GM12865 (cell line): ENCODE data around the gene BCL2L1.
A peak's percentile ranks its signal among the peaks of the same experiment; 100 is the strongest.

ENCODE experiments used
- DNase-seq: peaks from one replicate; pipeline ENCODE4 v3.0.0; 2010; ENCODE audit warnings: low read depth
- H3K4me3 ChIP-seq: 2 replicates; pipeline ENCODE4 v1.5.1; 2011; ENCODE audit warnings: mild to moderate bottlenecking, low read depth, low read length, control low read depth
- TF ChIP-seq, protein P1 (sequence below): IDR thresholded peaks from 2 replicates; pipeline ENCODE4 v1.5.1; 2011; ENCODE audit warnings: low read length, control low read depth, low read depth, inconsistent platforms; ENCODE audit not compliant: insufficient read depth; ENCODE audit errors: missing control alignments

Gene BCL2L1

GRCh38 chr20:31694842-31695593, 27.6 kb downstream of the BCL2L1 start:
- TF ChIP-seq, protein P1, sequence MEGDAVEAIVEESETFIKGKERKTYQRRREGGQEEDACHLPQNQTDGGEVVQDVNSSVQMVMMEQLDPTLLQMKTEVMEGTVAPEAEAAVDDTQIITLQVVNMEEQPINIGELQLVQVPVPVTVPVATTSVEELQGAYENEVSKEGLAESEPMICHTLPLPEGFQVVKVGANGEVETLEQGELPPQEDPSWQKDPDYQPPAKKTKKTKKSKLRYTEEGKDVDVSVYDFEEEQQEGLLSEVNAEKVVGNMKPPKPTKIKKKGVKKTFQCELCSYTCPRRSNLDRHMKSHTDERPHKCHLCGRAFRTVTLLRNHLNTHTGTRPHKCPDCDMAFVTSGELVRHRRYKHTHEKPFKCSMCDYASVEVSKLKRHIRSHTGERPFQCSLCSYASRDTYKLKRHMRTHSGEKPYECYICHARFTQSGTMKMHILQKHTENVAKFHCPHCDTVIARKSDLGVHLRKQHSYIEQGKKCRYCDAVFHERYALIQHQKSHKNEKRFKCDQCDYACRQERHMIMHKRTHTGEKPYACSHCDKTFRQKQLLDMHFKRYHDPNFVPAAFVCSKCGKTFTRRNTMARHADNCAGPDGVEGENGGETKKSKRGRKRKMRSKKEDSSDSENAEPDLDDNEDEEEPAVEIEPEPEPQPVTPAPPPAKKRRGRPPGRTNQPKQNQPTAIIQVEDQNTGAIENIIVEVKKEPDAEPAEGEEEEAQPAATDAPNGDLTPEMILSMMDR = no peak
- no peak for DNase-seq
- H3K4me3 ChIP-seq = no peak overlapping the region

DNA sequence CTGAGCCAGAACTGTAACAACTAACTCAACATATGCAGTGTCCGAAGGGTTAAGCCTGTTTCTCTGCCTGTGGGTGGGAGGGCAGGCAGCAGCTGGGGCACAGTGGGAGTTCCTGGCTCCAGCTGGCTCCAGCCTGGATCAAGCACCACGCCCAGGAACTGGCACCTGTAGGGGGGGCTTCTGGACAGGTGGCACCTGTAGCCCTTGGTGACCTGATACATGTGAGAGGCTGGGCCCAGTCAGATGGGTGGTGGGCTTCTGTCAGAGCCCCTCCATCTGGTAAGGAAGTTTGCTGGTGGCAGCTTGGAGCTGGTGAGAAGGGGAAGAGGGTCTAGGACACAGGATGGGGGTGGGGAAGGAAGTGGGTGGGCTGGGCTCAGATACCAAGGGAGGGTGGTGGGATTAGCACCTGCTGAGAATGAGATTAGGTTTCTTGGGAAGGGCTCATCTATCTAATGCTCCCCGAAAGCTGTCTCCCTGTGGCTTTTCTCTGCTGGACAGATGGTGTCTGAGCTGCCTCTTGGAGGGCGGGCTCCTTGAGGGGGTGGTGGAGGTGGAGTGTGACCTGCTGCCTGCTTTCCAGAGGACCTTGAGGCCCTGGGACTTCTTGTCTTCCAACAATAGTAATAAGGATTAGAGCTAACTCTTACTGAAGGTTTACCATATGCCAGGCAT, 28.5 kb downstream of the BCL2L1 start:
- TF ChIP-seq, protein P1 = no peak
- H3K4me3 ChIP-seq = no peak overlapping the region
- no peak for DNase-seq

GRCh38 chr20:31693402-31693801, 29.3 kb downstream of the BCL2L1 start:
- TF ChIP-seq, protein P1 = no peak
- DNase-seq = no peak

DNA sequence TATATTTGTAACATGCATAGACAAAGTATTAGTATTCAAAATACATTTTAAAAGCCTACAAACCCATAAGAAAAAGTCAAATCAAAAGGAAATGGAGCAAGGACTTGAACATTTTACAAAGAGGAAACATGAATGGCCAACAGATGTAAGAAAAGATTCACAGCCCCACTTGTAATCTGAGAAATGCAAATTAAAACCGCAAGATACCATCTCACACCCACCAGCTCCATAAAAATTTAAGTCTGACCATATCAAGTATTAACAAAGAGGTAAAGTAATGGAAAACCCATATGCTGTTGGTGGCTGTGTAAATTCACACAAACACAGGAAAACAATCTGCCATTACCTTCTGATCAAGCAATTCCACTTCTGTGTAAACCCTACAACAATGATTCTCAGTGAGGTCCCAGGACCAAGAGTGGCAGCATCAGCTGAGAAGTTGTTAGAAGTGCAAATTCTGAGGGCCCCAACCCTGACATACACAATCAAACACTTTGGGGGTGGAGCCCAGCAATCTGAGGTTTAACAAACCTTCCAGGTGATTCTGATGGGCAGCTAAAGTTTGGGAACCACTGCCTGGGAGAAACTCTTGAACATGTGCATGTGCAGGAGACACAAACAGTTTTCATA, 30.9 kb downstream of the BCL2L1 start:
- DNase-seq = peak; percentile 38
- no peak overlapping the region for H3K4me3 ChIP-seq
- TF ChIP-seq, protein P1 = no peak

More at GRCh38 chr20:31693402-31693801, 29.3 kb downstream of the BCL2L1 start:
- H3K4me3 ChIP-seq = no peak overlapping the region

GRCh38 chr20:31690124-31690666, 32.5 kb downstream of the BCL2L1 start:
- no peak for DNase-seq
- H3K4me3 ChIP-seq = no peak overlapping the region
- TF ChIP-seq, protein P1 = no peak

GRCh38 chr20:31689141-31689540, 33.5 kb downstream of the BCL2L1 start:
- H3K4me3 ChIP-seq = no peak overlapping the region
- TF ChIP-seq, protein P1 = no peak
- no peak for DNase-seq
